Stimulated activated CD8-positive, alpha-beta memory T cell treated with anti-CD3 and anti-CD28 coated beads, Interleukin-15, amount 100 ng/mL, for 4 hours (primary cell): ENCODE data around the gene ABHD17A.
A peak's percentile ranks its signal among the peaks of the same experiment; 100 is the strongest.
"Not testable (repeated sequence)": the region's sequence is repeated elsewhere in the genome, so short reads cannot be mapped to it uniquely, and the experiment has no call there.

ENCODE experiments used
- DNase-seq, 2 donors: peaks; one replicate each; pipeline ENCODE4 v3.0.0-alpha.2; 2020; ENCODE audit warnings: low read depth in 2 of 2

The ABHD17A gene

DNA sequence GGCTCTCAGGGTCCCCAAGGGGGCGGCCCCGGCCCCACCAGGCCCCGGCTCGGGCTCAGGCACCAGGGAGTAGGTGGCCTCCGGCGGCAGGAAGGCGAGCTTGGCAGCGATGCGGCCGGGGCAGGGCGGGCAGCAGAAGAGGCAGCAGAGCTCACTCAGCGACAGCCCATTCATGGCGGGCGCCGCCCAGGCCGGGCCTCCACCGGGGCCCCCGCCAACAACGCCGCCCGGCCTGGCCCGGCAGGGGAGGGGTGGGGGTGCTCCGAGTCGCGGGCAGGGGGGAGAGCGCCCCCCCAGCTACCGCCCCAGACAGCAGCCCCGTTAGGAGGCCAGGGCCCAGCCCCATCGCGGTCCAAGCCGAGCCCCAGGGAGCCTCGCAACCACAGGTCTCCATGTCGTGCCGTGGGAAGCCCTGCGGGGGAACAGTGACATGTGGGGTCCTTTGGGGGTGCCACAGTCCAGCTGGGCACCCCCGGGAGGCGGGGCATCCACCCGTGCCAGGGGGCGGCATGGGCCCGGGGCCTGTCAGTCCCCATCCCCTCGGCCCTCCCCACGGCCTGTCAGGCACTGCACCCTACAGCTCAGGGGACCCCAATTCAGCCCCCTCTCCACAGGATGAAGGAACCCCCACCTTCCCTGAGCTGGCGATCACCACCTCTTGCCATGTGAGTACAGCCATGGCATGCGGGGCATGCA, 3.8 kb downstream of the ABHD17A start:
- DNase-seq: not testable (repeated sequence)

DNA sequence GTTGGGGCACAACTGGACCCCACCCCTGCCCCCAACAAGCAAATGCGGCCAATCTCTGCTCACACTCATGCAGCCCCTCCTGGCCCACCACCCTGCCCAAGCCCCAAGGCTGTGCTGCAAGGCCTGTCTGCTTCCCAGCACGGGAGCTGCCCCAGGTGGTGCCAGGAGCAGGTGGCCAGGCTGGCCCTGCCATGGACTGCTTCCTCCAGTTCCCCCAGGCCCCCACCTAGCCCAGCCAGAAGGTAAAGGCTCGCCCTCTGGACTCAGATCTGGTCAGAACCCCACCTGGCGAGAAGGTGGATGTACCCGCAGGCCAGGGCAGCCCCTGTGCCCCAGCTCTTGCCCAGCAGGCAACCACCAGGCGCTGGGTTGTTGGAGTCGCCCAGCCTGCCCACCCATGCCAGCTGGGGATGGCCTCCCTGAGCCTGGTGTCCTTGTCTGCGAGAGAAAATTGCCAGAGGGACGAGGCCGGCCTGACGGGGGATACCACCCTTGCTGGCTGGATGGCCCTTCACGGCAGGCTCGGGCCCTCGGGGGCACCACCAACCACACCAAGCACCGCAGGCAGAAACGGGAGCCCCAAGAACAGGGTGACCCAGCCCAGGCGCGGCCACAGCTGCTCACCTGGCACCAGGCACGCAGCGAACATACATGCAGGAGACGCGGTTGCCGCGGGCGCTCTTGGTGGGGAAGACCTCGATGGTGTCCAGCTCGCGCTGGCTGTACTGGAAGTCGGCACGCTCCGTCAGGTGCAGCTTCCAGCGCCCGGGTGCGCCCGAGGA, 4.5 kb downstream of the ABHD17A start:
- no peak for DNase-seq

DNA sequence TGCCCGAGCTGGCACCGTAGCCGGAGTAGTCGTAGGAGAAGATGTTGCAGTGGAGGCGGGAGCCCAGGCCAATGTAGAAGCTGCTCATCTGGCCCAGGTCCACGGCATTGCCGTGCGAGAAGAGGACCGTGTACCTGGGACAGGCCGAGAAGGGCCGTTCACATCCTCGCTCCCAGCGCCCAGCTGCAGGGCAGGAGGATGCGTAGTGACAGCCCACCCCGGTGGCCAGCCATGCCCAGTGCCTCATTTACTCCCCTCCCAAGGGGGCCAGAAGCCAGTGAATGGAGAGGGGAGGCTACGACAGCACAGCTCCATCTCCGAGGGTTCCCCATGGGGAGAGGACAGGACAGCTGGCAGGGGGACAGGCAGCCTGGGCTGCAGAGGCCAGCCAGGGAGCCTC, 5.3 kb downstream of the ABHD17A start:
- not testable (repeated sequence) for DNase-seq

DNA sequence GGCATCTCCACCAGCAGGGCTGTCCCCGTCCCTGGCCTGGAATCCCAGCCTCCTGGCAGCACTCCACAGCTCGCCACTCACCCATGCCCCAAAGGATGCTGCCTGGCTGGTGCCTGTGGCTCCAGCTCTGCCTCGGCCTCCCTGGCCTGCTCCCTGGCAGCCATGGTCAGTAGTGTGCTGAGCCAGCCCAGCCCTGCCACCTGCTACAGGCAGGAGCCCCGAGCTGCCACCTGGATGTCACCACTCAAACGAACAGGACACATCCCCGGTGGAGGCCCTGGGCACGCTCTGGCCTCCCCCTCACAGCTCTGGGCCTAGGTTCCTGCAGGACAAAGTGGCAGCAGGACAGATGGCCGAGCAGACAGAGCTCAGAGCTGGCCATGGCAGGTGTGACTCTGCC, 6.7 kb downstream of the ABHD17A start:
- not testable (repeated sequence) for DNase-seq

DNA sequence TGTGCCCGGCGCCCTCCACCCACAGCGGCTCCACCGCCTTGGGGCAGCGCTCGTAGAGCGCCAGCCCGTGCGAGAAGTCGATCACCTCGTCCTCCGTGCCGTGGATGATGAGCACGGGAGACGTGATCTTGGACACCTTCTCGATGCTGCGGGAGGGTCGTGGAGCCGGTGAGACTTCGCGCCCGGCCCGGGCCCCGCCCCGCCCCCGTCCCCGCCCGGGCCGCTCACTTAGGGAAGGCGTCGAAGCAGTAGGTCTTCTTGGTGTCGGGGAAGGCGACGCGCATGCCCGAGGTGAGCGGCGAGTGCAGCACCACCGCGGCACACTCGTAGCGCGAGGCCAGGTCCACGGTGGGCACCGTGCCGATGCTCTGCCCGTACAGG, 8.0 kb downstream of the ABHD17A start:
- DNase-seq: not testable (repeated sequence)

DNA sequence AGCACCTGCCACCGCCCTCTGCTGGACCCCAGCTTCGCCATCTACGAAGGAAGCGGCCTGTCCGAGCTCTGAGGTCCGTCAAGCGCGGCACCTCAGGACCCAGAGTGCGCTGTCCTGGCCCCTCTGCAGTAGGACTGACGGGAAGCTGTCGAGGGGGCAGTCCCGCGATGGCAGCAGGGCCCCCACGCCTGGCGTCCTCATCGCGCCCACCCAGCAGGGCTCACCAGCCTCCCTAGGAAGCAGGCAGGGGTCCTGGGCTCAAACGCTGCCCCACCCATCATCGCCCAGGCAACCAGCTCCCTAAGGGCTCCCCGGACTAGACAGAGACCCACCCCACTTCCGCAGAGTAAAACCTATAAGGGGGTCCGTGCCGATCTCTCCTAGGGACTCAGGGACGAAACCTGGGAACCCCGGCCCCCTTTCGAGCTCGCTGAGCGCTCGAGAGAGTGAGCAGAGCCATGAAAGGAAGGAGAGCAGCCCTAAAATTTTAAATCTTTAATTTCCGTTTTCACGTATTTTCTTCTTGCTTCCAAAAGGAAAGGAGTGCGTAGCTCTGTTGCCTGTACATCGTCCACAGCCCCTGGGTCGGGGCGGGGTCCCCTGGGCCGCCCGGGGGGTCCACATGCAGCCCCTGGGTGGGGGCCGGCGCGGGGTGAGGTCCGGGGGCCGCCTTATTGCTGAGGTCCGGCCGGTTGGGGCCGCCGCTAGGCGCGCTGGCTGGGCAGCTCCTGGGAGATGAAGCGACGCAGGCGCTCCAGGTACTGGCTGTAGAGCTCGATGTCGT, 8.6 kb downstream of the ABHD17A start:
- not testable (repeated sequence) for DNase-seq

DNA sequence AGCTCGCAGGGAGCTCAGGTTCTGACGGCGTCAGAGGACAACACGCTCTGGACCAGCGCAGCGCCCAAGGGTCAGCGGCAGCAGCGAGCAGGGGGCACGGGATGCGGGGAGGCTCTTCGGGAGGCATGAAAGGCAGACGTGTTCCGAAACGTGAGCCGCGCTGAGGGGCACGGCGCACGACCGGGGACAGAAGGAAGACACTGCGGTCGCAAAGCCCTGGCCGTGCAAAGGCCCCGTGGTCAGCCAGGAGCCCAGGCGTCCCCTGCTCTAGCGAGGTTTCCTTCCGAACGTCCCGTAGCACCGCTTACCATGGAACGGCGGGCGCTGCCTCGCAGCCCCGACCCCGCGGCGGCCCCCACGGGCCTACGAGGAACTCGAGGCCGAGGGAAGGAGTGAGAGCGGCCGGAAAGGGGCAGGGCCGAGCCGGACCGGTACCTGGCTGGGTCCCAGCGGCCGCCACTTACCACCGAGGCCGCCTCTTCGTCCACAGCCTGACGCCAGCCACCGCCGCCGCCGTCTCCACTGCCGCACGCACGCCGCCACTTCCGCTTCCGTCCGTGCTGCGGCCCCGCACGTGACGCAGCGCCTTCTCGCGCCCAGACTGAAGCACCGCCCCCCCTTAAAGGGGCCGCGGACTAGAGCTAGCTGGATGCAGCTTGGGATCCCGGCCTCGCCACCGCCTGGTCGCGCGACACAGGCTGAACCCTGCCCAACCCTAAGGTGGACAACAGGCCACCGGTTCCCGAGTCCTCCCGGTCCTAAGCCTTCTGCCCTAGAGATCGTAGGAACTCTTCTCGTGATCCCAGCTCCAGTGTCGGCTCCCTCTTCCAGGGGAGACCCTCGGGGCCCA, 9.4 kb downstream of the ABHD17A start:
- peak; percentile 69 to 77 for DNase-seq

DNA sequence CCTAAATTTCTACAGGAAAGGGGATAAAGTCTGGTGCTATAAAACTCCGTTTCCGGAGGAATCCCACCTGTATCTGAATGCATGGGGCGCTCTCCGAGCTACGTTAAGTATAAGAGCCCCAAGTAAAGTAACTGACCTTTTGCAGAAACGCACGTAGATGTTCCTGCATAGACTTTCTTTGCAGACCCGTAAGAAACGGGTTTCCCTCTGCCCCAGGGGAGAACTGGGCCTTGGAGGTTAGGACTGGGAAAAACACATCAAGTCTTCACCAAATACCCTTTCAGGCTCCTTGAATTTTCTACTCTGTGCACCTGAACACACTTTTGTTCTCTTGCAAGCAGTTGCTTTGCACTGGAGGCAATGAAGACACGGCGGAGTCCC, 10.0 kb downstream of the ABHD17A start:
- DNase-seq: not testable (repeated sequence)

DNA sequence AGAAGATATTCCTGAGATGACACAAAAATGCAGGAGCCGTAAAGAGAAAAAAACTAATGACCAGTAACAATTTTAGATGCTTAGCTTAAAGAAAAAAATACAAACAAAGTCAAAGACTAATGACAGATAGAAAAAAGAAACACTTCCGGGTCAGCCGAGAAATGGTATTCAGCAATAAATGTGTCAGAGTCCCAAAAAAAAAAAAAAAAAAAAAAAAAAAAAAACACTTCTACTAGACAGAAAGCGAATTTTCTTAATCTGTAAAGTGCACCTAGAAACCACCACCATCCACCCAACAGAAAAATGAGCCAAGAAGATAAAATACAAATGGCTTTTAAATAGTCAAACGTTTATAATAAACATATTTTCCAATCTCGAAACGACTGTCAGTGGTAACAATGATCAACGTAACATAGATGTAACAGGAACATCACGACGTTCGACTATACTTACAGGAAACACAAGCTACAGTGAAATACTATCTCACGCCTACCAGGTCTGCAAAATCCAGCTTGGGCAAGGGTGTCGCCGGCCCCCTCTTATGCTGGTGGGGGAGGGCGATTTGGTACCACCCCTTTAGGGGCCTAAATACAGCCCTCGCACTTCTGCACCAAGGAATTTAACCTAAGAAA, 10.6 kb downstream of the ABHD17A start:
- no peak for DNase-seq

DNA sequence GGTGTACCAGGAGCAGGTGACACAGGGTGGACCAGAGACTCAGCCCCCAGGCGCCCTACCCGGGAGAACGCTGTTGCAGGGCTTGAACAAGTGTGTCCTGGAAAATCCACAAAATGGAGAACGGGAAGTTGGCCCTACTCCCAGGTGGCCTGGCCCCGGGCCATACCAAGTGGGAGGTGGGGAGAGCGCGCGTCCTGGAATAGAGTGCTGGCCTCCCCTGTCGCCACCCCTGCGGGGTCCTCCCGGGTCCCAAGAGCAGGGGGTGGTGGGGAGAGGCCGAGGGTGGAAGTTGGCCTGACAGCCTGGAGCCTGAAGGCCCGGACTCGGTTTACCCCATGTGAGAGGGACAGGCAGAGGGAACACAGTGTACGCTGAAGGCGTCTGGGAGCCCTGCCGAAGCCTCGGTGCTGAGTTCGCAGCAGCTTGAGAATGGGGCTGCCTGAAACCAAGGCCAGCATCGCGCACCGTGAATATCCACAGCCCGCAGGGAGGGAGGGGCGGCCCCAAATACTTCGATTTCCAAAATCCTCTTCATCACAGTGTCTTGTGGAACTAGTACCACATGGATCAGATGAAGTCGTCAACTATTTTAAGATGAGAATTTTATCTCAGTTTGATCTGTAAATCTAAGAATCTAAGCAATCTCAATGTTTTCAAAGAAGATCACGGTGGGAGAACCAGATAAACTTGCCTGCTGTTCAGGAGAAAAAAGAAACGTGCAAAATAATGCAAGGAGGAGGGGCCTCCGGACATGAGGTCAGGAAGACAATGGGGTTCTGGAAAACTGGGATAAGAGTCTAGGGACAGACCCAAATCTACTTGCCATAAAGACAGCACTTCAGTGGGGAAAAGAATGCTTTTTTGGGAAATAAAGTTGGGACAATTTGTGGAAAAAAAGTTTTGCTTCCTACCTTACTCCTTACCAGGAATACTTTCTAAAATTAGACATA, 11.5 kb downstream of the ABHD17A start:
- no peak for DNase-seq

DNA sequence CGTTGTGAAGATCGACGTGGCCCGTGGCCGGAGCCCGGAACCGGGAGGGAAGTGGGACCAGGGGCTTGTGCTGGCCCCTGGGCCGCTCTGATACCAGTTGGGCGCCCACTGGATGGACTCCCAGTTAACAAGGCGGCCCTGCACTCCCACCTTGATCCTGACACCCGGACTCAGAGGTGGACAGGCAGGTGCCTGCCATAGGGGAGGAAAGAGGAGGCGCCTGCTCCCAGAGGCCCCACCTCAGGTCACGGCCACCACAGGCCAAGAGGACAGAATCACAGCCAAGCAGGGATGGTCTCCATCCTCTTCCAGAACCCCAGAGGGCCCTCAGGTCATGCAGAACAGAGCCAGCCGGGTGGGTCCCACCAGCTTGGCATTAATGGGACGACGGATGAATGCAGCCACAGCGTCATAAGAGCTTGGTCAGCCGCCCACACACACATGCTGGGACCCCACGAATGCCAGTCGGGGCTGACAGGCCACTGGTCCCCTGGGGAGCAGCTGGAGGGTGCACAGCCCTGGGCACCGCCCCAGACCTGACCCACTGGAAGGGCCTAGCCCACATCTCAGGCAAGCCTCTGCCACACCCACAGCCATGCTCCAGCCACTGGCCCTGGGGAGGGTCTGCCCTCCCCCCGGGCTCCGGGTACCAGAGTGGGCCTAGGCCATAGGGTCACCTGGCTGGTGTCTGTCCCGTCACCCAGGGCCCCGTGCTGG, 12.3 kb downstream of the ABHD17A start:
- no peak for DNase-seq

DNA sequence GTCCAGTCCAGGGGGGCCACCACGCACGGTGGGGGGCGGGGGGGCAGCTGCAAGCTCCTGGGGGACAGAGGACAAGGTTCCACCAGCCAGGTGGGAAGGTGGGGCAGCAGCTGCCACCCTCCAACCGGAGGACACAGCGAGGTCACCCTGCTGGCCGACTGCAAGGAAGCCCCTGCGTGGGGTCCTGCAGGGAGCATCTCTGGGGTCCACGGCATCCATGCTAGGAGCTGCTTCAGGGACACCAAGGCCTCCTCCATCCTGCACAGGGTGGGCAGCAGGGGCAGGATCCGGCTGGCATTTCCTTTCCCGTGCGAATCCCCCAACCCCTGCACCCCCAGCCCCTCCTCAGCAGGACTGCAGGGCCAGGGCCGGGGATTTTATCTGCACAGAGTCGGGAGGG, 13.7 kb downstream of the ABHD17A start:
- no peak for DNase-seq

DNA sequence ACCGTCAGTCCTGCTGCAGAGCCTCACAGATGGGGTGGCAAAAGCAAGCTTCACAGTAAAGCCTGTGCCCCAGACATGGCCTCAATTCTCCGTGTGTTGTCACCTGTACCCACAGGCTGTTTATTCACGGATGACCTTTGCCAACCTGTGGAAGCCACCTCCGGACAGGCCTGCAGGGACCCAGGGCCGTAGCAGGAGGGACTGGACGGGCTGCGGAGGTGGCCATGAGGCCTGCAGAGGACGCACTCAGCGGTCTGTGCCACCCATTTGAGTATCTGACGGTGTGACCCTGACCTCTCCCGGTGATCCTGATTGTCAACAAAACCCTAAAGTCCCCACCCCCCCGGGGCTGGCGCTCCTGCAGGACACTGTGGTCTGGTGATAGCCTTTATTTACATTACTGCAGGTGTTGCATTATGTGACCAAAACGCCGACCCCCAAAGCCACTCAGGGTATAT, 14.1 kb downstream of the ABHD17A start:
- no peak for DNase-seq

DNA sequence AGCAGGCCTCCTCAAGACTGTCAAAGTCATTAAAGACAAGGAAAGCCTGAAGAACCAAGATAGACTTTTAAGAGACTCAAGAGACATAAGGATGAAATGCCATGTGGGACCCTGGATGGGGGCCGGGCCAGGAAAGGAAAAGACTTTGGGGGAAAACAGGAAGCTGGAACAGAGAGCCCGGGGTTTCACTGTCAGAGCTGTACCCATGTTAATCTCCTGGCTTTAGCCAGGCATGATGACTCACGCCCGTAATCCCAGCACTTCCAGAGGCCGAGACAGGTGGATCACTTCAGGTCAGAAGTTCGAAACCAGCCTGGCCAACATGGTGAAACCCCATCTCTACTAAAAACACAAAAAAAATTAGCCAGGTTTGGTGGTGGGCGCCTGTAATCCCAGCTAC, 16.3 kb downstream of the ABHD17A start:
- no peak for DNase-seq

DNA sequence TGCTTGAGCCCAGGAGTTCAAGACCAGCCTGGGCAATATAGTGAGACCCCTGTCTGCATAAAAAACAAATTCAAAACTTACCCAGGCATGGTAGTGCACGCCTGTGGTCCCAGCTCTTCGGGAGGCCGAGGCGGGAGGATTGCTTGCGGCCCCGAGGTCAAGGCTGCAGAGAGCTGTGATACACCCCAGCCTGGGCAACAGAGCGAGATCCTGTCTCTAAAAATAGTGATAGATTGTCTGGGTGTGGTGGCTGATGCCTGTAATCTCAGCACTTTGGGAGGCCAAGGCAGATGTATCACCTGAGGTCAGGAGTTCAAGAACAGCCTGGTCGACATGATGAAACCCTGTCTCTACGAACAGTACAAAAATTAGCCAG, 18.0 kb downstream of the ABHD17A start:
- DNase-seq: no peak

DNA sequence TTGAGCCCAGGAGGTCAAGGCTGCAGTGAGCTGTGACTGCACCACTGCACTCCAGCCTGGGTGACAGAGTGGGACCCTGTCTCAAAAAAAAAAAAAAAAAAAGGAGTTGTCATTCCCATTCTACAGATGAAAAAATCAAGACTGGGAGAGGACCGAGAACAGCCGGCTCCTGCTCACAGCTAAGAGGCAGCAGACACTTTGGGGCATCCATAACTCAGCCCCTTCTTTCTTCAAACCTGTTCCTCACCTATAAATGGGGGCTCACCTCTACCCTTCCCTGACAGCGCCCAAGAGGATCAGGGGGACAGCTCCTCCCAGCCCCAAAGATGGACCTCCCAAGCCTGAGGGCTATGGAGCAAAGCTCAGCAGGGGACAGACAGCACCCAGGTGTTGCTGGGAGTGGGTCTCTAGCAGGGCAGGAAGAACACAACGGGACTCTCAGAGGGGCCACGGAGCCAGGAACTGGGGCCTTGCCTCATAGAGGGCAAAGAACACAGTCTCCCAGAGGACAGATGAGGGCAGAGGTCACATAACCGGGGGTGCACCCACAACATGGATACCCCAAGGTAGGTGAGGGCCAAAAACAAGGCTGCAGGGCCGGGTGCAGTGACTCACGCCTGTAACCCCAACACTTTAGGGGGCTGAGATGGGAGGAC, 18.5 kb downstream of the ABHD17A start:
- no peak for DNase-seq

DNA sequence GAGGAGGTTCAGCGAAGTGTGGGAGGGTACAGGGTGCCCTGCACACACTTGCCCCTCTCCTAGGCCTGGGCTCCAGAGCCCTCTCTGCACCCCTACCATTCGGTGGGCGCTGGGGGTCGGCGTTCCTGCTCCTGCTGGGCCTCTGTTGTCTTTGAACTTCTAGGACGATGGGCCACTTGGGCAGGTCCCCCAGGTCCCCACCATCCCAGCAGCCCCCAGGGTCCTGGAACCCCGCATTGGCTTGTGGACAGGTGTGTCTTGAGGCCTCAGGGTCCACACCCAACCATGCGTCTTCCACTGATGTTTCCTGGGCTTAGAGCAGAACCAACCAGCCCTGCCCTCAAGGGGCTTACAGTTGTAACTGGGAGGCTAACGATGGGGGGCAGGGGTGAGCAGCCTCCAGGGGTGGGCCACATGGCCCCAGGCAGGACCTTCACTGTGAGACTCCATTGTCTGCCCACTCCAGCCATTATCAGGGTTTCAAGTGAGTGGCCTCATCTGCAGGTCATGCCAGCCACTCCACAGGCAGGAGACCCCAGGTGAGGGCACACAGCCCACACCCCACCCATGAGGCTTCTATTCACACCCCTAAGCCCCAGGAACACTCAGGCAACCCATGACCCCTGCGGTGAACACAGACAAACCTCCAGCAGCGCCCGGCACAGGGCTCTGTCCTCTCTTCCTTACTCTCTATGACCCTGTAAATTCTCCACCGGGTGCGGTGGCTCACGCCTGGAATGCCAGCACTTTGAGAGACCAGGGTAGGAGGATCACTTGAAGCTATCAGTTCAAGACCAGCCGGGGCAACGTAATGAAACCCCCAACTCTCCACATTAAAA, 19.9 kb downstream of the ABHD17A start:
- no peak for DNase-seq
